ENCODE measurements around the gene LHX2. TPM values are rescaled to one million over a fixed set of nuclear protein-coding genes. Genes with fewer than 3 reads are reported as not detected.

Gene LHX2
- total and polyA plus RNA-seq, 4 donors = 0.10 to 2.0 (median 1.1) TPM

DNA sequence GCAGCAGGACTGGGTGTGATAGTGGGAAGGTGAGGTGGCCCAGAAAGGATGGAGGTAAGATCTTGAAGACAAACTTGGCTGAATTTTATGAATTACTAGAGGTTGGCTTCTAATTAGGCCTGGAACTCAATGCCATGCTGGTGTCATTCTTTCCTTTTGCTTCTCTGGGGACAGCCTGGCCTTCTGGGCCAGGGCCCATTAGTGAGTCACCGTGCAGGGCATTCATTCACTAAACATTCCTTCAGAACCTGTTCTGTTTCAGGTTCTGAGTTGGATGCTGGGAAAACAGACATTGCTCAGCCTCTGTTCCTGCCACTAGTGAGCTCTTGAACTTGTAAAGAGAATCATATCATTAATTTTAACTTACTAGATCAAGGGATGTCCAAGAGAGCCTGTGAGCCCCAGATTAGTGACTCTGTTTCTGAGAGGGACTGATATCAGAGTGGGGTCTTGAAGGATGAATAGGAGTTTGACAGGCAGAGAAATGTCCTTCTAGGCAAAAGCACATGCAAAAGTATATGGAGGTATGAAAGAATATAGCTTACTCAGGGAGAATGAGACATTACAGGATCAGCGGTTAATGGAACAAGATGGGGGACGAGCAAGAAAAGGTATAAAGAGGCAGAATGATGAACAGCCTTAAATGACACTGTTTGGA, 66.5 kb downstream of the LHX2 start:
- Histone ChIP-seq H3K27ac (ENCODE audit: low read depth, low read length) (no peak overlapping the region), H3K27me3 (ENCODE audit: control insufficient read depth, insufficient read depth, low read length) (no peaks in the 10 kb centered on the region), H3K36me3 (ENCODE audit: control insufficient read depth, insufficient read depth, low read length) (no peaks in the 10 kb centered on the region), H3K4me3 (ENCODE audit: low read depth, low read length) (no peak overlapping the region), H3K4me1 (ENCODE audit: control insufficient read depth, insufficient read depth, low read length) (peaks cover 5% of the 10 kb centered on the region), H3K9me3 (ENCODE audit: control insufficient read depth, insufficient read depth, low read length) (no peaks in the 10 kb centered on the region)
- 88% methylated on average over 3 of the region's 3 CpGs for whole genome bisulfite sequencing (ENCODE audit: insufficient coverage)
- DNase-seq (ENCODE audit: low read depth in 4 of 6, low spot score in 6 of 6) = no peak

DNA sequence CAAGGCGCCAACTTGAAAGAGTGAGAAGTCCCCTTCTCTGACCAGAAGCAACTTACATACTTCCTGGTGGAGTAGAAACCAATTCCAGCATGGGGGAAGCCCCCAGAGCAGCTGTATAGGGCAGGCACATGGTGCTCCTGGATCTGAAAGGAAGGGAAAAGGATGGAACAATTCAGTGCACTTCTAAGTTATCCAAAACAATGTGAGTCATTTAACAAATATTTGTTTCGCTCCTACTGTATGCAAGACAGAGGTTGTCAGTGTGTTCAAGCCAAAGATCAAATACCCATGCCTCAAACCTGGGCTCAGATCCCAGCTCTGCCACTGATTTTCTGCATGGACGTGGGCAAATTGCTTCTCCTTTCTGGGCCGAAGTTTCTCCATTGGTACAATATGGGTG, 67.1 kb downstream of the LHX2 start:
- H3K36me3 ChIP-seq (ENCODE audit: control insufficient read depth, insufficient read depth, low read length) = no peaks in the 10 kb centered on the region
- no peak overlapping the region for H3K4me3 ChIP-seq (ENCODE audit: low read depth, low read length)
- no peaks in the 10 kb centered on the region for H3K9me3 ChIP-seq (ENCODE audit: control insufficient read depth, insufficient read depth, low read length)
- no peak for DNase-seq (ENCODE audit: low read depth in 4 of 6, low spot score in 6 of 6)
- H3K27ac ChIP-seq (ENCODE audit: low read depth, low read length) = no peak overlapping the region
- peaks cover 5% of the 10 kb centered on the region for H3K4me1 ChIP-seq (ENCODE audit: control insufficient read depth, insufficient read depth, low read length)
- WGBS (ENCODE audit: insufficient coverage) = 100% methylated on average over 3 of the region's 4 CpGs
- H3K27me3 ChIP-seq (ENCODE audit: control insufficient read depth, insufficient read depth, low read length) = no peaks in the 10 kb centered on the region

DNA sequence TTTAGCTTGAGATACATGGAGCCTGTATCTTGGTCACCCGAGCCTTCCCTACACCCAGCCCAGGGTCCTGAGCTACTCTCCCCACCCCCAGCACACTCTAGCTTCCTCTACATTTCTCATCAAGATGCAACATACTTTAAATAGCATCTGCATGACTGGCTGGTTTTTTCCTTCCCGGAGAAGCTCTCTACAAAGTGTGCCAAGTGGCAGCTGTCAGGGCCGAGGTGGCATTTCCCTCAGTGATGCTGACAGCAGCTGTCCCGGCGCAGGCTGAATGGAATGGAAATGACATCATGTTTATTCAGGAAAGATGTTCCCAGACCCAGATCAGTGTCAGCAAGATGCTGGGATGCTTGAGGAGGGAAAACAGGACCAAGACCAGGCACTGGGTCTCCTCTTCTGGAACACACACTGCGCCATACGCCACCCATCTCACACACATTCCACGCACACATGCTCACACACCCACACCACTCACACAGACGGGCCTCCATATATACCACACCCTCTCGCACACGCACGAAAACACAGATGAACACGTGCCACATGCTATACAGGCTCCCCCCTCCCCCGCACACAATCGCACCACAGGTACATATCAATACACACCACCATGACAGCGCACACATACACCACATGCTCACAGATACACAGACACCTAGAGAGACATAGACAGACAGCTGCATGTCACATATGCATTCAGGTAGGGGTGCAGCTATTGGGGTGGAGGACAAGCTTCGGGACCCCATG, 67.8 kb downstream of the LHX2 start:
- DNase-seq (ENCODE audit: low read depth in 4 of 6, low spot score in 6 of 6) = peak in 4 of 6 donors; percentile 17 to 85 (median 53)
- Histone ChIP-seq H3K9me3 (ENCODE audit: control insufficient read depth, insufficient read depth, low read length) (no peaks in the 10 kb centered on the region), H3K36me3 (ENCODE audit: control insufficient read depth, insufficient read depth, low read length) (no peaks in the 10 kb centered on the region), H3K27ac (ENCODE audit: low read depth, low read length) (no peak overlapping the region), H3K4me3 (ENCODE audit: low read depth, low read length) (no peak overlapping the region), H3K4me1 (ENCODE audit: control insufficient read depth, insufficient read depth, low read length) (peaks cover 5% of the 10 kb centered on the region), H3K27me3 (ENCODE audit: control insufficient read depth, insufficient read depth, low read length) (no peaks in the 10 kb centered on the region)
- WGBS (ENCODE audit: insufficient coverage) = 64% methylated on average over 16 of the region's 17 CpGs

DNA sequence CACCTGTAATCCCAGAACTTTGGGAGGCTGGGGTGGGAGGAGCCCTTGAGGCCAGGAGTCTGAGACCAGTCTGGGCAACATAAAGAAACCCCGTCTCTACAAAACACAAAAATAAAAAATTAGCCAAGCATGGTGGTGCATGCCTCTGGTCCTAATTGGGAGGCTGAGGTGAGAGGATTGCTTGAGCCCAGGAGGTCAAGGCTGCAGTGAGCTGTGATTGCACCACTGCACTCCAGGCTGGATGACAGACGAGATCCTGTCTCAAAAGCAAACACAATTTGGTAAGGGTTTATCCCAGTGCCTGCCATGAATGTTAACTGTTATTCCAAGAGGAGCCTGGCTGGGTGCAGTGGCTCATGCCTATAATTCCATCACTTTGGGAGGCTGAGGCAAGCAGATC, 71.1 kb downstream of the LHX2 start:
- 86% methylated on average over 1 of the region's 2 CpGs for WGBS (ENCODE audit: insufficient coverage)
- no peak overlapping the region for H3K4me3 ChIP-seq (ENCODE audit: low read depth, low read length)
- H3K36me3 ChIP-seq (ENCODE audit: control insufficient read depth, insufficient read depth, low read length) = no peaks in the 10 kb centered on the region
- H3K4me1 ChIP-seq (ENCODE audit: control insufficient read depth, insufficient read depth, low read length) = peaks cover 5% of the 10 kb centered on the region
- no peak for DNase-seq (ENCODE audit: low read depth in 4 of 6, low spot score in 6 of 6)
- H3K27ac ChIP-seq (ENCODE audit: low read depth, low read length) = no peak overlapping the region
- H3K9me3 ChIP-seq (ENCODE audit: control insufficient read depth, insufficient read depth, low read length) = peaks cover 1% of the 10 kb centered on the region
- H3K27me3 ChIP-seq (ENCODE audit: control insufficient read depth, insufficient read depth, low read length) = no peaks in the 10 kb centered on the region

Other genes with a start within 250 kb of the LHX2 start
- 10 to 100 TPM; 13.4 to 30.5 TPM for gene DENND1A, start 81.6 kb upstream of the LHX2 start, total RNA-seq
- 10 to 100 TPM; 27.5 to 29.2 TPM for gene DENND1A, start 81.6 kb upstream of the LHX2 start, polyA plus RNA-seq (ENCODE audit: insufficient read length in 2 of 2)
- gene NEK6, start 246.2 kb downstream of the LHX2 start, total RNA-seq = 10 to 100 TPM; 26.1 to 30.7 TPM
- 10 to 100 TPM; 30.1 to 39.0 TPM for gene NEK6, start 246.2 kb downstream of the LHX2 start, polyA plus RNA-seq (ENCODE audit: insufficient read length in 2 of 2)

All from spinal cord (tissue), 10 donors.